HepG2 (cell line): ENCODE data around the gene NAA38. TPM values are rescaled to one million over a fixed set of nuclear protein-coding genes. Genes with fewer than 3 reads are reported as not detected.

Experiments used
- AHR ChIP-seq: IDR thresholded peaks from 2 replicates; pipeline ENCODE4 v1.6.1; 2018; ENCODE audit warnings: missing genetic modification reagents, missing compliant biosample characterization
- ATF3 ChIP-seq: sonication (generic); formaldehyde crosslinking; IDR thresholded peaks from 2 replicates; pipeline ENCODE4 v1.4.0; 2020; ENCODE audit warnings: missing genetic modification reagents
- ATF6 ChIP-seq: sonication (generic); formaldehyde crosslinking; conservative IDR thresholded peaks from 2 replicates; pipeline ENCODE4 v1.4.0; 2020; ENCODE audit warnings: missing genetic modification reagents
- ATRX ChIP-seq: sonication (generic); formaldehyde crosslinking; IDR thresholded peaks from 2 replicates; pipeline ENCODE4 v1.4.0; 2020; ENCODE audit warnings: missing genetic modification reagents, borderline replicate concordance
- GMEB1 ChIP-seq: sonication (generic); formaldehyde crosslinking; IDR thresholded peaks from 2 replicates; pipeline ENCODE4 v1.5.1; 2020; ENCODE audit warnings: missing genetic modification reagents, mild to moderate bottlenecking, borderline replicate concordance
- MBNL3 ChIP-seq: fragments of 250-450 bp; sonication (Bioruptor Pico); conservative IDR thresholded peaks from 2 replicates; pipeline ENCODE4 v1.8.0; 2022; ENCODE audit warnings: mild to moderate bottlenecking, inconsistent platforms
- NR0B2 ChIP-seq: sonication (generic); formaldehyde crosslinking; IDR thresholded peaks from 2 replicates; pipeline ENCODE4 v1.4.0; 2020; ENCODE audit warnings: mild to moderate bottlenecking, missing genetic modification reagents
- SNRNP70 ChIP-seq: fragments of 200-400 bp; formaldehyde crosslinking; IDR thresholded peaks from 2 replicates; pipeline ENCODE4 v1.6.1; 2017; ENCODE audit warnings: mild to moderate bottlenecking, low read depth, low read length, moderate library complexity
- SP4 ChIP-seq: sonication (generic); formaldehyde crosslinking; IDR thresholded peaks from 2 replicates; pipeline ENCODE4 v1.8.1; 2023; ENCODE audit warnings: mild to moderate bottlenecking, missing genetic modification reagents
- TFAP4 ChIP-seq: sonication (generic); IDR thresholded peaks from 2 replicates; pipeline ENCODE4 v1.6.1; 2016; ENCODE audit warnings: low read depth, borderline replicate concordance
- THAP11 ChIP-seq: IDR thresholded peaks from 2 replicates; pipeline ENCODE4 v1.6.1; 2016; ENCODE audit warnings: missing biosample characterization, missing genetic modification reagents
- THAP7 ChIP-seq: sonication (generic); formaldehyde crosslinking; IDR thresholded peaks from 2 replicates; pipeline ENCODE4 v1.8.1; 2023; ENCODE audit warnings: mild to moderate bottlenecking, missing genetic modification reagents
- THAP9 ChIP-seq: sonication (generic); formaldehyde crosslinking; IDR thresholded peaks from 2 replicates; pipeline ENCODE4; 2020; ENCODE audit warnings: missing genetic modification reagents, mild to moderate bottlenecking, borderline replicate concordance
- TOE1 ChIP-seq: sonication (generic); formaldehyde crosslinking; IDR thresholded peaks from 2 replicates; pipeline ENCODE4 v1.4.0; 2020; ENCODE audit warnings: mild to moderate bottlenecking, missing genetic modification reagents
- ZBTB7B ChIP-seq: sonication (generic); formaldehyde crosslinking; IDR thresholded peaks from 2 replicates; pipeline ENCODE4 v1.4.0; 2020; ENCODE audit warnings: missing genetic modification reagents
- ZNF121 ChIP-seq: sonication (generic); formaldehyde crosslinking; IDR thresholded peaks from 2 replicates; pipeline ENCODE4 v1.5.0; 2020; ENCODE audit warnings: mild to moderate bottlenecking, missing genetic modification reagents
- ZNF597 ChIP-seq: sonication (generic); formaldehyde crosslinking; IDR thresholded peaks from 2 replicates; pipeline ENCODE4 v1.5.0; 2020; ENCODE audit warnings: missing genetic modification reagents
- polyA plus RNA-seq, 8 experiments: library from polyadenylated mRNA; depleted of rRNA in 3 of 8; stranded (reverse) in 7 of 8; unstranded in 1 of 8; fragments of >200 nt; fragmentation: Illumina TruSeq in 4 of 8; extraction: Trizol in 4 of 8; gene quantifications; 2 replicates each; pipeline versions ENCODE4 v1.2.1 to v1.2.3, GENCODE V29; 2011 to 2016; ENCODE audit warnings: low read depth in 4 of 8, missing spikeins in 1 of 8, mixed read lengths in 1 of 8; ENCODE audit not compliant: insufficient read depth in 1 of 8
- total RNA-seq, 5 experiments: library from RNA; depleted of rRNA; stranded (reverse); fragments of >200 nt; fragmentation: Illumina TruSeq; extraction: Trizol; gene quantifications; 2 replicates each; pipeline ENCODE4 v1.2.3, GENCODE V29; 2016; ENCODE audit warnings: low read depth in 1 of 5

Gene NAA38
- total and polyA plus RNA-seq, 2 of the 13 experiments (the other 11 are each of a cell fraction or from before 2014, with no cell fraction given), result 46.9 to 91.6 TPM

GRCh38 chr17:7836596-7837407 is 20.6 kb downstream of the NAA38 start (continued):
- TF ChIP-seq TFAP4, result peak; percentile 88
- peak; percentile 69; the same call in 1 of the 2 replicates for TF ChIP-seq GMEB1 (CRISPR knock-in tag)
- TF ChIP-seq ZNF121 (CRISPR knock-in tag), result 0 out of 2 replicates have a peak, but pooled peaks have one; percentile 19
- TF ChIP-seq ATF3 (CRISPR knock-in tag), result peak; percentile 97
- TF ChIP-seq SP4 (CRISPR knock-in tag), result peak; percentile 97
- peak; percentile 28; the same call in 1 of the 2 replicates for TF ChIP-seq ATRX (CRISPR knock-in tag)
- TF ChIP-seq ZBTB7B (CRISPR knock-in tag), result peak; percentile 90
- TF ChIP-seq SNRNP70, result no peak
- TF ChIP-seq ATF6 (CRISPR knock-in tag), result no peak
- TF ChIP-seq THAP11 (CRISPR knock-in tag), result peak; percentile 92
- TF ChIP-seq MBNL3 (CRISPR knock-in tag), result no peak
- peak; percentile 71; the same call in 1 of the 2 replicates for TF ChIP-seq TOE1 (CRISPR knock-in tag)
- peak; percentile 92 for TF ChIP-seq THAP9 (CRISPR knock-in tag)
- TF ChIP-seq THAP7, result no peak
- no peak for TF ChIP-seq ZNF597 (CRISPR knock-in tag)
- peak; percentile 77 for TF ChIP-seq AHR (CRISPR knock-in tag)
- no peak for TF ChIP-seq NR0B2 (CRISPR knock-in tag)
